Measurements from ENCODE around the gene CC2D2B. TPM values are rescaled to one million over a fixed set of nuclear protein-coding genes. Genes with fewer than 3 reads are reported as not detected.

Gene CC2D2B
- total and polyA plus RNA-seq, 2 of the 13 experiments (the other 11 are each of a cell fraction or from before 2014, with no cell fraction given): 0.20 TPM; not detected in 1

- TF ChIP-seq, protein P1, sequence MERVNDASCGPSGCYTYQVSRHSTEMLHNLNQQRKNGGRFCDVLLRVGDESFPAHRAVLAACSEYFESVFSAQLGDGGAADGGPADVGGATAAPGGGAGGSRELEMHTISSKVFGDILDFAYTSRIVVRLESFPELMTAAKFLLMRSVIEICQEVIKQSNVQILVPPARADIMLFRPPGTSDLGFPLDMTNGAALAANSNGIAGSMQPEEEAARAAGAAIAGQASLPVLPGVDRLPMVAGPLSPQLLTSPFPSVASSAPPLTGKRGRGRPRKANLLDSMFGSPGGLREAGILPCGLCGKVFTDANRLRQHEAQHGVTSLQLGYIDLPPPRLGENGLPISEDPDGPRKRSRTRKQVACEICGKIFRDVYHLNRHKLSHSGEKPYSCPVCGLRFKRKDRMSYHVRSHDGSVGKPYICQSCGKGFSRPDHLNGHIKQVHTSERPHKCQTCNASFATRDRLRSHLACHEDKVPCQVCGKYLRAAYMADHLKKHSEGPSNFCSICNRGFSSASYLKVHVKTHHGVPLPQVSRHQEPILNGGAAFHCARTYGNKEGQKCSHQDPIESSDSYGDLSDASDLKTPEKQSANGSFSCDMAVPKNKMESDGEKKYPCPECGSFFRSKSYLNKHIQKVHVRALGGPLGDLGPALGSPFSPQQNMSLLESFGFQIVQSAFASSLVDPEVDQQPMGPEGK (CRISPR knock-in tag; IDR thresholded peaks at IDR 0.05): peak; percentile 51; the same call in 1 of the 2 replicates
- TF ChIP-seq PRPF4 (IDR thresholded peaks at IDR 0.05; ENCODE audit: low read depth, low read length, poor library complexity, severe bottlenecking) (no peak), RFX1 (IDR thresholded peaks at IDR 0.05) (no peak), ZNF746 (CRISPR knock-in tag; IDR thresholded peaks at IDR 0.05) (no peak), ZNF839 (CRISPR knock-in tag; IDR thresholded peaks at IDR 0.05; ENCODE audit: borderline replicate concordance) (0 out of 2 replicates have a peak, but pooled peaks have one; percentile 72), ARNT2 (CRISPR knock-in tag; IDR thresholded peaks at IDR 0.05; ENCODE audit: low read depth) (no peak), ZNF878 (CRISPR knock-in tag; IDR thresholded peaks at IDR 0.05) (no peak), KAT7 (CRISPR knock-in tag; IDR thresholded peaks at IDR 0.05; ENCODE audit: borderline replicate concordance) (no peak), ZNF225 (CRISPR knock-in tag; IDR thresholded peaks at IDR 0.05) (no peak), ARID2 (CRISPR knock-in tag; IDR thresholded peaks at IDR 0.05; ENCODE audit: borderline replicate concordance) (peak; percentile 3; the same call in 1 of the 2 replicates), KLF15 (CRISPR knock-in tag; IDR thresholded peaks at IDR 0.05; ENCODE audit: borderline replicate concordance) (no peak), MIXL1 (CRISPR knock-in tag; IDR thresholded peaks at IDR 0.05) (no peak), RARA (CRISPR knock-in tag; IDR thresholded peaks at IDR 0.05) (no peak), ZNF430 (CRISPR knock-in tag; IDR thresholded peaks at IDR 0.05) (no peak; the same call in 1 of the 2 replicates), NFRKB (IDR thresholded peaks at IDR 0.05) (no peak), ISX (CRISPR knock-in tag; conservative IDR thresholded peaks at IDR 0.05) (no peak), CEBPG (CRISPR knock-in tag; IDR thresholded peaks at IDR 0.05) (no peak), ATF4 (CRISPR knock-in tag; IDR thresholded peaks at IDR 0.05) (no peak), ZNF383 (CRISPR knock-in tag; IDR thresholded peaks at IDR 0.05; ENCODE audit: borderline replicate concordance) (no peak)
- TF ChIP-seq, protein P2, sequence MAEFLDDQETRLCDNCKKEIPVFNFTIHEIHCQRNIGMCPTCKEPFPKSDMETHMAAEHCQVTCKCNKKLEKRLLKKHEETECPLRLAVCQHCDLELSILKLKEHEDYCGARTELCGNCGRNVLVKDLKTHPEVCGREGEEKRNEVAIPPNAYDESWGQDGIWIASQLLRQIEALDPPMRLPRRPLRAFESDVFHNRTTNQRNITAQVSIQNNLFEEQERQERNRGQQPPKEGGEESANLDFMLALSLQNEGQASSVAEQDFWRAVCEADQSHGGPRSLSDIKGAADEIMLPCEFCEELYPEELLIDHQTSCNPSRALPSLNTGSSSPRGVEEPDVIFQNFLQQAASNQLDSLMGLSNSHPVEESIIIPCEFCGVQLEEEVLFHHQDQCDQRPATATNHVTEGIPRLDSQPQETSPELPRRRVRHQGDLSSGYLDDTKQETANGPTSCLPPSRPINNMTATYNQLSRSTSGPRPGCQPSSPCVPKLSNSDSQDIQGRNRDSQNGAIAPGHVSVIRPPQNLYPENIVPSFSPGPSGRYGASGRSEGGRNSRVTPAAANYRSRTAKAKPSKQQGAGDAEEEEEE (CRISPR knock-in tag; IDR thresholded peaks at IDR 0.05; ENCODE audit: borderline replicate concordance): no peak
- TF ChIP-seq, protein P3, sequence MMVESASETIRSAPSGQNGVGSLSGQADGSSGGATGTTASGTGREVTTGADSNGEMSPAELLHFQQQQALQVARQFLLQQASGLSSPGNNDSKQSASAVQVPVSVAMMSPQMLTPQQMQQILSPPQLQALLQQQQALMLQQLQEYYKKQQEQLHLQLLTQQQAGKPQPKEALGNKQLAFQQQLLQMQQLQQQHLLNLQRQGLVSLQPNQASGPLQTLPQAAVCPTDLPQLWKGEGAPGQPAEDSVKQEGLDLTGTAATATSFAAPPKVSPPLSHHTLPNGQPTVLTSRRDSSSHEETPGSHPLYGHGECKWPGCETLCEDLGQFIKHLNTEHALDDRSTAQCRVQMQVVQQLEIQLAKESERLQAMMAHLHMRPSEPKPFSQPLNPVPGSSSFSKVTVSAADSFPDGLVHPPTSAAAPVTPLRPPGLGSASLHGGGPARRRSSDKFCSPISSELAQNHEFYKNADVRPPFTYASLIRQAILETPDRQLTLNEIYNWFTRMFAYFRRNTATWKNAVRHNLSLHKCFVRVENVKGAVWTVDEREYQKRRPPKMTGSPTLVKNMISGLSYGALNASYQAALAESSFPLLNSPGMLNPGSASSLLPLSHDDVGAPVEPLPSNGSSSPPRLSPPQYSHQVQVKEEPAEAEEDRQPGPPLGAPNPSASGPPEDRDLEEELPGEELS (CRISPR knock-in tag; IDR thresholded peaks at IDR 0.05): no peak
These were observed 136.3 kb downstream of the CC2D2B start (continued) for GRCh38 chr10:96043893-96044715.
